ENCODE results near the gene ASB3.
"Not testable (repeated sequence)": the region's sequence is repeated elsewhere in the genome, so short reads cannot be mapped to it uniquely, and the experiment has no call there.

Gene ASB3

GRCh38 chr2:53786705-53787613 is at the start of gene ASB3, which contains the start of gene ERLEC1:
TSS of gene ASB3 (minus strand) at chr2:53786953. CDS start at chr2:53765572, 21,381 bp downstream.
TSS of gene ERLEC1 (plus strand) at chr2:53787044. CDS start at chr2:53787211, 167 bp downstream.
- CTCF ChIA-PET, result interaction anchor here (1.0 to 2.8 kb wide), 3 partner anchors 9 to 19 kb away, joined by 3 to 10 read pairs (median 3); partner anchors contain the start of gene CHAC2
- TF ChIP-seq CTCF (IDR thresholded peaks at IDR 0.05; ENCODE audit: insufficient read depth, low read length, missing control alignments), result no peak
- peak within 1 kb of the TSS; percentile 57 for H3K4me3 ChIP-seq (ENCODE audit: low read depth, low read length)
- POLR2A ChIA-PET, result interaction anchor here (0.9 kb wide), 1 partner anchor 19 kb away, joined by 3 read pairs; the partner anchor contains the start of gene CHAC2
- DNase-seq (ENCODE audit: low read depth, low spot score), result peak; percentile 34

- DNase-seq (ENCODE audit: low read depth, low spot score); H3K4me3 ChIP-seq (ENCODE audit: low read depth, low read length); POLR2A ChIA-PET; CTCF ChIA-PET: not testable (repeated sequence)
Observed at GRCh38 chr2:53829980-53830290, 43.2 kb upstream of the ASB3 start.

DNA sequence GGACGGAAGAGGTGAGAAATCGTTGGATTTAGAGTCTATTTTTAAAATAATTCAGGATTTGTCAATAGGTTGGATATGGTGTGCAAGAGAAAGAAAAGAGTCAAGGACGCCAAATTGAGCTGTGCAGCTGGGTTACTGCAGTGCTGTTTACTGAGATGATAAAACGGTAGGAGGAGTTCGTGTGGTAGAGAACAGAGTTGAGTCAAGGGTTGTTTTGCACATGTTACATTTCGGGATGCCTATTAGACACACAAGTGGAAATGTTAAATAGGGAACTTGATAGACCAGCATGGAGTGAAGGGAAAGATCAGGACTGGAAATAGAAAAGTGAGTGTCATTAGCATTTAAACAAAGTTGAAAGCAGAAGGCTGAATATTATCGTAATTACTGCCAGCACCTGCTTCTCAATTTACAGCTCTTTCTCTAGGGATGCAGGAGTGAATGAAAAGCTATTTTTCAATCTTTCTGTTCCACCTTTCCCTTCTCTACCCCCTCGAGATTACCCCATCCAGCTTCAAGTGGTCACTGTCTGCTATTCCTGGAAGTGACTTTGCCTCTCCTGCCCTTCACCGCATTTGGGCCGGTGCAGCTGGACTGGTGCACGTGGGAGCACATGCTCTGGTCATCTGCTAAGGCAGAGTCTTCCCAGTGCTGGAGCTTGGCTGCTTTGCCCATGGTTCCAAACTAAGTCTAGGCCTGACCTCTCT is 42.7 kb upstream of the ASB3 start:
- POLR2A ChIA-PET, result no interaction called here
- TF ChIP-seq CTCF (IDR thresholded peaks at IDR 0.05; ENCODE audit: insufficient read depth, low read length, missing control alignments), result no peak
- DNase-seq (ENCODE audit: low read depth, low spot score), result no peak
- CTCF ChIA-PET, result no interaction called here
- H3K4me3 ChIP-seq (ENCODE audit: low read depth, low read length), result no peak overlapping the region

- H3K4me3 ChIP-seq (ENCODE audit: low read depth, low read length), result no peak overlapping the region
- no peak for DNase-seq (ENCODE audit: low read depth, low spot score)
- TF ChIP-seq CTCF (IDR thresholded peaks at IDR 0.05; ENCODE audit: insufficient read depth, low read length, missing control alignments), result no peak
- POLR2A ChIA-PET, result no interaction called here
- CTCF ChIA-PET, result no interaction called here
Observed at GRCh38 chr2:53828331-53828730, 41.6 kb upstream of the ASB3 start.

- no peak for DNase-seq (ENCODE audit: low read depth, low spot score)
- CTCF ChIA-PET, result no interaction called here
- H3K4me3 ChIP-seq (ENCODE audit: low read depth, low read length), result no peak overlapping the region
- POLR2A ChIA-PET, result no interaction called here
- TF ChIP-seq CTCF (IDR thresholded peaks at IDR 0.05; ENCODE audit: insufficient read depth, low read length, missing control alignments), result no peak
Observed at GRCh38 chr2:53827398-53828175, 40.8 kb upstream of the ASB3 start.

DNA sequence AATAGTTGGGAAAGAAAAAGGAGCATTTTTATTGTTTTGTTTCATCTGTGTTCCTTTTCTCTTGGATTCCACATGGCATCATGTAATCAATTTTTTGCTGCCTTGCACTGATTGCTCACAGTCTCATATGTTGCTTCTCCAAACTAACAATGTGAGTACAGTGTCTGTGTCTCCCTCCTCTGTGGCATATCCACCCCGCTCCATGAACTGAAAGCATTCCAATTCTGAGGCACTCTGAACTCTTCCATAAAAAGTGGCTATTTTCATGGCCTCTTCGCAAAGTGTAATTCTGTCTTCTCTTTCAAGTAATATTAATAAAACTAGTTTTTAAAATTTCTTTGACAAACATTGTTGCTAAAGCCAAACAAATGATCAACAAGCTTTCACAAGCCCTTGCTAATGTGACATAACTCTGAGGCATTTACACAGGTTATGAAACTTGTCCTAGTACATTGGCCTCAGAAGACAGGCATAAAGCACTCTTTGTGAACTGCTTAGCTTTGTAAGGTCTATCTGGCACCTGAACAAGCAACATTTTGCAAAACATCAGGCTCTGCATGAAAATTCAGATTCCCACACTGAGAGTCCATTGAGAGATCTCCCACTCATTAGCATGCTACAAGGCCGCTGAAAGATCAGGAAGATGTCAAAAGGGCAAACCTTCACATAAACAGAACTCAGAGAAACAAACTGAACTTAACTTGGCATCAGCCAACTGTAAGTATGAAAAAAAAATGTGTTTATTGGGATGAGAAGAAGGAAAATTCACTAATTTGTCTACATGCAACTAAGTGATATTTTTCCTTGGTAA is 40.0 kb upstream of the ASB3 start:
- POLR2A ChIA-PET, result no interaction called here
- no peak for DNase-seq (ENCODE audit: low read depth, low spot score)
- no peak for TF ChIP-seq CTCF (IDR thresholded peaks at IDR 0.05; ENCODE audit: insufficient read depth, low read length, missing control alignments)
- CTCF ChIA-PET, result no interaction called here
- no peak overlapping the region for H3K4me3 ChIP-seq (ENCODE audit: low read depth, low read length)

Measured in AG04449 (cell line).